Spinal cord (tissue), 10 donors: ENCODE results near the gene TTC28. TPM values are rescaled to one million over a fixed set of nuclear protein-coding genes. Genes with fewer than 3 reads are reported as not detected.
A peak's percentile ranks its signal among the peaks of the same experiment; 100 is the strongest.
"Not testable (repeated sequence)": the region's sequence is repeated elsewhere in the genome, so short reads cannot be mapped to it uniquely, and the experiment has no call there.

Experiments
- DNase-seq, 6 donors: peaks; one replicate each; pipeline versions ENCODE4 v3.0.0 to v3.0.0-alpha.2; 2013 to 2015; ENCODE audit warnings: low spot score in 6 of 6, low read depth in 4 of 6
- H3K27ac ChIP-seq: one replicate; pipeline ENCODE4 v1.5.1; 2013; ENCODE audit warnings: low read depth, low read length, control low read depth
- H3K27me3 ChIP-seq: one replicate; pipeline ENCODE4 v1.6.1; 2013; ENCODE audit warnings: low read length; ENCODE audit not compliant: control insufficient read depth, insufficient read depth
- H3K36me3 ChIP-seq: one replicate; pipeline ENCODE4 v1.6.1; 2013; ENCODE audit warnings: low read length; ENCODE audit not compliant: control insufficient read depth, insufficient read depth
- H3K4me1 ChIP-seq: one replicate; pipeline ENCODE4 v1.6.1; 2013; ENCODE audit warnings: low read length; ENCODE audit not compliant: control insufficient read depth, insufficient read depth
- H3K4me3 ChIP-seq: one replicate; pipeline ENCODE4 v1.5.1; 2013; ENCODE audit warnings: low read depth, low read length, control low read depth
- H3K9me3 ChIP-seq: one replicate; pipeline ENCODE4 v1.6.1; 2013; ENCODE audit warnings: low read length; ENCODE audit not compliant: control insufficient read depth, insufficient read depth
- WGBS: methylation state at CpG from one replicate; pipeline ENCODE4 v1.1.5; 2013; ENCODE audit warnings: missing lambda C conversion rate; ENCODE audit not compliant: insufficient coverage; 5-methylcytosine and 5-hydroxymethylcytosine counted together
- polyA plus RNA-seq, 2 donors: library from polyadenylated mRNA; unstranded; fragments of 120-200 nt; gene quantifications; one replicate each; pipeline ENCODE4 v1.2.1, GENCODE V29; 2013; ENCODE audit not compliant: insufficient read length in 2 of 2
- total RNA-seq, 2 donors: library from RNA; depleted of rRNA in 1 of 2; stranded (reverse); fragments of 120-200 nt in 1 of 2; fragments of >200 nt in 1 of 2; gene quantifications; one replicate each; pipeline versions ENCODE4 v1.2.3 to v1.2.4, GENCODE V29; 2013 to 2014
- donor health status: healthy.

The TTC28 gene
- total and polyA plus RNA-seq, 4 donors, result 19.4 to 44.0 (median 30.4) TPM

- 100% methylated on average over 2 of the region's 3 CpGs for WGBS
- Histone ChIP-seq H3K4me1 (no peaks in the 10 kb centered on the region), H3K4me3 (no peak overlapping the region), H3K9me3 (no peaks in the 10 kb centered on the region), H3K36me3 (no peaks in the 10 kb centered on the region), H3K27ac (no peak overlapping the region), H3K27me3 (no peaks in the 10 kb centered on the region)
- DNase-seq, result no peak
Measured at GRCh38 chr22:28229566-28230485, 449.8 kb downstream of the TTC28 start.

GRCh38 chr22:28223826-28224225 is 455.8 kb downstream of the TTC28 start:
- WGBS, result no CpG with 5 or more reads among the region's 7 CpGs
- Histone ChIP-seq H3K27me3 (no peaks in the 10 kb centered on the region), H3K36me3 (no peaks in the 10 kb centered on the region), H3K27ac (no peak overlapping the region), H3K4me3 (no peak overlapping the region), H3K4me1 (no peaks in the 10 kb centered on the region), H3K9me3 (no peaks in the 10 kb centered on the region)
- no peak for DNase-seq

- H3K4me3 ChIP-seq, result no peak overlapping the region
- WGBS, result 20% methylated on average over 1 of the region's 3 CpGs
- H3K4me1 ChIP-seq, result no peaks in the 10 kb centered on the region
- H3K27me3 ChIP-seq, result no peaks in the 10 kb centered on the region
- no peak overlapping the region for H3K27ac ChIP-seq
- H3K9me3 ChIP-seq, result no peaks in the 10 kb centered on the region
- DNase-seq, result peak in 2 of 6 donors; percentile 15 to 55
- no peaks in the 10 kb centered on the region for H3K36me3 ChIP-seq
Measured at GRCh38 chr22:28222976-28223745, 456.5 kb downstream of the TTC28 start.

GRCh38 chr22:28222571-28222970 is 457.1 kb downstream of the TTC28 start:
- Histone ChIP-seq H3K4me1 (no peaks in the 10 kb centered on the region), H3K4me3 (no peak overlapping the region), H3K36me3 (no peaks in the 10 kb centered on the region), H3K9me3 (no peaks in the 10 kb centered on the region), H3K27me3 (no peaks in the 10 kb centered on the region), H3K27ac (no peak overlapping the region)
- DNase-seq, result no peak
- WGBS, result 60% methylated on average over 1 of the region's 2 CpGs

GRCh38 chr22:28222052-28222451 is 457.6 kb downstream of the TTC28 start:
- H3K9me3 ChIP-seq, result no peaks in the 10 kb centered on the region
- no peak overlapping the region for H3K4me3 ChIP-seq
- H3K4me1 ChIP-seq, result no peaks in the 10 kb centered on the region
- 100% methylated on average over 1 of the region's 3 CpGs for WGBS
- no peak for DNase-seq
- no peaks in the 10 kb centered on the region for H3K36me3 ChIP-seq
- H3K27me3 ChIP-seq, result no peaks in the 10 kb centered on the region
- no peak overlapping the region for H3K27ac ChIP-seq

- no peak for DNase-seq
- Histone ChIP-seq H3K4me3 (no peak overlapping the region), H3K27ac (no peak overlapping the region), H3K27me3 (no peaks in the 10 kb centered on the region), H3K9me3 (no peaks in the 10 kb centered on the region), H3K4me1 (no peaks in the 10 kb centered on the region), H3K36me3 (no peaks in the 10 kb centered on the region)
- WGBS, result 92% methylated on average over 4 of the region's 5 CpGs
Measured at GRCh38 chr22:28220626-28221363, 458.8 kb downstream of the TTC28 start.

GRCh38 chr22:28217277-28217676 is 462.4 kb downstream of the TTC28 start:
- no peak for DNase-seq
- WGBS, result no CpG with 5 or more reads among the region's 1 CpG

GRCh38 chr22:28214750-28215149 is 464.9 kb downstream of the TTC28 start:
- not testable (repeated sequence) for H3K27me3 ChIP-seq, H3K9me3 ChIP-seq, H3K4me1 ChIP-seq, H3K27ac ChIP-seq, DNase-seq, H3K4me3 ChIP-seq, H3K36me3 ChIP-seq
- no CpG with 5 or more reads among the region's 5 CpGs for WGBS

More at GRCh38 chr22:28217277-28217676, 462.4 kb downstream of the TTC28 start:
- Histone ChIP-seq H3K27ac (no peak overlapping the region), H3K4me1 (no peaks in the 10 kb centered on the region), H3K9me3 (no peaks in the 10 kb centered on the region), H3K27me3 (no peaks in the 10 kb centered on the region), H3K36me3 (no peaks in the 10 kb centered on the region), H3K4me3 (no peak overlapping the region)

GRCh38 chr22:28209457-28209856 is 470.2 kb downstream of the TTC28 start:
- not testable (repeated sequence) for H3K4me3 ChIP-seq, H3K27ac ChIP-seq, H3K9me3 ChIP-seq, H3K4me1 ChIP-seq, DNase-seq, H3K27me3 ChIP-seq, H3K36me3 ChIP-seq
- WGBS, result 43% methylated on average over 6 of the region's 6 CpGs
